ENCODE measurements around the gene HNRNPK. TPM values are rescaled to one million over a fixed set of nuclear protein-coding genes. Genes with fewer than 3 reads are reported as not detected.

The HNRNPK gene
- total and polyA plus RNA-seq, 2 of the 13 experiments (the other 11 are each of a cell fraction or from before 2014, with no cell fraction given): 321 to 712 TPM

GRCh38 chr9:83980395-83981125, 545 bp upstream of the HNRNPK start, which contains the start of gene RMI1 (continued):
- TF ChIP-seq ETV5 (CRISPR knock-in tag; IDR thresholded peaks at IDR 0.05; ENCODE audit: borderline replicate concordance) (0 out of 2 replicates have a peak, but pooled peaks have one; percentile 23), ZNF558 (CRISPR knock-in tag; IDR thresholded peaks at IDR 0.05; ENCODE audit: borderline replicate concordance) (peak; percentile 68; the same call in 1 of the 2 replicates), ZNF850 (CRISPR knock-in tag; conservative IDR thresholded peaks at IDR 0.05) (peak; percentile 29; the same call in 1 of the 2 replicates), PHF20 (CRISPR knock-in tag; IDR thresholded peaks at IDR 0.05) (peak; percentile 20; the same call in 1 of the 2 replicates), JUNB (CRISPR knock-in tag; IDR thresholded peaks at IDR 0.05; ENCODE audit: borderline replicate concordance) (peak; percentile 20; the same call in 1 of the 2 replicates), ZNF607 (CRISPR knock-in tag; IDR thresholded peaks at IDR 0.05; ENCODE audit: borderline replicate concordance) (0 out of 2 replicates have a peak, but pooled peaks have one; percentile 11), MIXL1 (CRISPR knock-in tag; IDR thresholded peaks at IDR 0.05) (0 out of 2 replicates have a peak, but pooled peaks have one; percentile 17), ZNF160 (CRISPR knock-in tag; IDR thresholded peaks at IDR 0.05) (peak; percentile 51; the same call in 1 of the 2 replicates), ZNF253 (CRISPR knock-in tag; IDR thresholded peaks at IDR 0.05; ENCODE audit: borderline replicate concordance) (no peak), ZNF260 (CRISPR knock-in tag; IDR thresholded peaks at IDR 0.05; ENCODE audit: borderline replicate concordance, low read depth) (0 out of 2 replicates have a peak, but pooled peaks have one; percentile 17), EP300 (IDR thresholded peaks at IDR 0.05; ENCODE audit: low read depth in 2 of 2, low read length in 2 of 2) (peak in 1 of 2 experiments; percentile 41; a peak in 2 of 4 replicates), EP300 (CRISPR knock-in tag; IDR thresholded peaks at IDR 0.05; ENCODE audit: borderline replicate concordance) (peak; percentile 61), ARNT2 (CRISPR knock-in tag; IDR thresholded peaks at IDR 0.05; ENCODE audit: low read depth) (peak; percentile 90), THRA (CRISPR knock-in tag; IDR thresholded peaks at IDR 0.05; ENCODE audit: borderline replicate concordance) (0 out of 2 replicates have a peak, but pooled peaks have one; percentile 21), ZC3H4 (CRISPR knock-in tag; IDR thresholded peaks at IDR 0.05; ENCODE audit: borderline replicate concordance) (no peak; the same call in 1 of the 2 replicates), AHR (CRISPR knock-in tag; IDR thresholded peaks at IDR 0.05) (0 out of 2 replicates have a peak, but pooled peaks have one; percentile 21), KLF16 (CRISPR knock-in tag; IDR thresholded peaks at IDR 0.05) (peak in 1 of 2 experiments; percentile 35; a peak in 2 of 4 replicates), ZNF546 (CRISPR knock-in tag; conservative IDR thresholded peaks at IDR 0.05) (no peak), ZBTB7A (CRISPR knock-in tag; IDR thresholded peaks at IDR 0.05) (peak; percentile 38; the same call in 1 of the 2 replicates)
- TF ChIP-seq, protein P1, sequence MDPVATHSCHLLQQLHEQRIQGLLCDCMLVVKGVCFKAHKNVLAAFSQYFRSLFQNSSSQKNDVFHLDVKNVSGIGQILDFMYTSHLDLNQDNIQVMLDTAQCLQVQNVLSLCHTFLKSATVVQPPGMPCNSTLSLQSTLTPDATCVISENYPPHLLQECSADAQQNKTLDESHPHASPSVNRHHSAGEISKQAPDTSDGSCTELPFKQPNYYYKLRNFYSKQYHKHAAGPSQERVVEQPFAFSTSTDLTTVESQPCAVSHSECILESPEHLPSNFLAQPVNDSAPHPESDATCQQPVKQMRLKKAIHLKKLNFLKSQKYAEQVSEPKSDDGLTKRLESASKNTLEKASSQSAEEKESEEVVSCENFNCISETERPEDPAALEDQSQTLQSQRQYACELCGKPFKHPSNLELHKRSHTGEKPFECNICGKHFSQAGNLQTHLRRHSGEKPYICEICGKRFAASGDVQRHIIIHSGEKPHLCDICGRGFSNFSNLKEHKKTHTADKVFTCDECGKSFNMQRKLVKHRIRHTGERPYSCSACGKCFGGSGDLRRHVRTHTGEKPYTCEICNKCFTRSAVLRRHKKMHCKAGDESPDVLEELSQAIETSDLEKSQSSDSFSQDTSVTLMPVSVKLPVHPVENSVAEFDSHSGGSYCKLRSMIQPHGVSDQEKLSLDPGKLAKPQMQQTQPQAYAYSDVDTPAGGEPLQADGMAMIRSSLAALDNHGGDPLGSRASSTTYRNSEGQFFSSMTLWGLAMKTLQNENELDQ (CRISPR knock-in tag; IDR thresholded peaks at IDR 0.05; ENCODE audit: borderline replicate concordance): 0 out of 2 replicates have a peak, but pooled peaks have one; percentile 35
- TF ChIP-seq, protein P2, sequence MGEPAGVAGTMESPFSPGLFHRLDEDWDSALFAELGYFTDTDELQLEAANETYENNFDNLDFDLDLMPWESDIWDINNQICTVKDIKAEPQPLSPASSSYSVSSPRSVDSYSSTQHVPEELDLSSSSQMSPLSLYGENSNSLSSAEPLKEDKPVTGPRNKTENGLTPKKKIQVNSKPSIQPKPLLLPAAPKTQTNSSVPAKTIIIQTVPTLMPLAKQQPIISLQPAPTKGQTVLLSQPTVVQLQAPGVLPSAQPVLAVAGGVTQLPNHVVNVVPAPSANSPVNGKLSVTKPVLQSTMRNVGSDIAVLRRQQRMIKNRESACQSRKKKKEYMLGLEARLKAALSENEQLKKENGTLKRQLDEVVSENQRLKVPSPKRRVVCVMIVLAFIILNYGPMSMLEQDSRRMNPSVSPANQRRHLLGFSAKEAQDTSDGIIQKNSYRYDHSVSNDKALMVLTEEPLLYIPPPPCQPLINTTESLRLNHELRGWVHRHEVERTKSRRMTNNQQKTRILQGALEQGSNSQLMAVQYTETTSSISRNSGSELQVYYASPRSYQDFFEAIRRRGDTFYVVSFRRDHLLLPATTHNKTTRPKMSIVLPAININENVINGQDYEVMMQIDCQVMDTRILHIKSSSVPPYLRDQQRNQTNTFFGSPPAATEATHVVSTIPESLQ (CRISPR knock-in tag; conservative IDR thresholded peaks at IDR 0.05): 0 out of 2 replicates have a peak, but pooled peaks have one; percentile 3

Measured in HepG2 (cell line).